Thyroid gland (tissue), 4 donors: ENCODE data around the gene UPP1.

Source experiments
- CTCF ChIP-seq, 6 experiments: fragments of 200-600 bp in 3 of 6; fragments of 450-650 bp in 3 of 6; sonication (generic) in 3 of 6; IDR thresholded peaks; one replicate each; pipeline ENCODE4 v1.5.1; 2016 to 2019; ENCODE audit warnings: antibody characterized with exemption in 6 of 6, mild to moderate bottlenecking in 2 of 6, inconsistent platforms in 1 of 6, moderate library complexity in 1 of 6
- POLR2A ChIP-seq, 2 donors: fragments of 450-650 bp; IDR thresholded peaks; one replicate each; pipeline ENCODE4 v1.6.1; 2017; ENCODE audit warnings: antibody characterized with exemption in 2 of 2, mild to moderate bottlenecking in 2 of 2, moderate library complexity in 1 of 2

GRCh38 chr7:48090095-48090805, 1.2 kb downstream of the UPP1 start:
- TF ChIP-seq POLR2A (IDR thresholded peaks at IDR 0.05) (peak in 1 of 2 donors; percentile 15), CTCF (IDR thresholded peaks at IDR 0.05) (no peak)
